ENCODE results near the gene VENTX.

GRCh38 chr10:133212853-133213494 is 24.7 kb upstream of the VENTX start:
- TF ChIP-seq CTCF (IDR thresholded peaks at IDR 0.05) (no peak), POLR2A (IDR thresholded peaks at IDR 0.05) (no peak)
